IPS DF 6.9 (cell line): Measurements from ENCODE around the gene HERC3.

Source experiments
- DNase-seq: peaks from one replicate; pipeline ENCODE4 v3.0.0-alpha.2; 2013; ENCODE audit warnings: low read depth, low spot score
- H3K27ac ChIP-seq: one replicate; pipeline ENCODE4 v1.5.1; 2013; ENCODE audit warnings: low read length, control low read depth
- H3K27me3 ChIP-seq: 2 replicates; pipeline ENCODE4 v1.6.1; 2013; ENCODE audit warnings: mild to moderate bottlenecking, low read length; ENCODE audit not compliant: control insufficient read depth, insufficient read depth
- H3K36me3 ChIP-seq: 2 replicates; pipeline ENCODE4 v1.6.1; 2013; ENCODE audit warnings: low read length; ENCODE audit not compliant: control insufficient read depth, insufficient read depth
- H3K4me1 ChIP-seq: 2 replicates; pipeline ENCODE4 v1.6.1; 2013; ENCODE audit warnings: low read length; ENCODE audit not compliant: control insufficient read depth, insufficient read depth
- H3K4me3 ChIP-seq: 2 replicates; pipeline ENCODE4 v1.5.1; 2013; ENCODE audit warnings: mild to moderate bottlenecking, low read length
- H3K9me3 ChIP-seq: 2 replicates; pipeline ENCODE4 v1.6.1; 2013; ENCODE audit warnings: low read length, inconsistent platforms; ENCODE audit not compliant: control insufficient read depth, insufficient read depth
- WGBS: extraction: QIAGEN DNeasy Blood & Tissue Kit; methylation state at CpG from one replicate; pipeline ENCODE4 v1.1.7; 2013; ENCODE audit warnings: mixed read lengths, missing lambda C conversion rate; ENCODE audit not compliant: insufficient read length, insufficient coverage; 5-methylcytosine and 5-hydroxymethylcytosine counted together

The HERC3 gene

DNA sequence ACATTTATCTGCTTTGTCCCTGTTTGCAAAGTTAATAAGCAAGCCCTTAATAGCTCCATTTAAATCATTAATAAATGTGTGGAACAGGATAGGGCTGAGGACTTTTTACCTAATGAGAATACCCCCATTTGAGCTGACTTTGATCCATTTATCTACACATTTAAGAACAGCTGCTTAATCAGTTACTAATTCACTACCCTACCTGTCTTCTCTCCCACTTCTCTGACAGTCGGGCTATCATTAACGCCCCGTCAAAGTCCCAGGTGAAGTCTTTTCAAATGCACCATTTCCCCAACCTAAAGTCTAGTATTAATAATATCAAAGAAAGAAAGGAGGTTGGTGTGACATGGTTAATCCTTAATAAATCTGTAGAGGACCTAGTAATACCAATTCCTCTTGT lies 162.5 kb downstream of the HERC3 start:
- no peak overlapping the region for H3K4me3 ChIP-seq
- no peaks in the 10 kb centered on the region for H3K9me3 ChIP-seq
- H3K27ac ChIP-seq = no peak overlapping the region
- H3K4me1 ChIP-seq = peaks cover 1% of the 10 kb centered on the region; the same call in 1 of the 2 replicates
- no CpG with 5 or more reads among the region's 3 CpGs for WGBS
- no peak for DNase-seq
- 0 out of 2 replicates have a peak, but pooled peaks cover under 1% of the 10 kb centered on the region for H3K36me3 ChIP-seq
- no peaks in the 10 kb centered on the region for H3K27me3 ChIP-seq

DNA sequence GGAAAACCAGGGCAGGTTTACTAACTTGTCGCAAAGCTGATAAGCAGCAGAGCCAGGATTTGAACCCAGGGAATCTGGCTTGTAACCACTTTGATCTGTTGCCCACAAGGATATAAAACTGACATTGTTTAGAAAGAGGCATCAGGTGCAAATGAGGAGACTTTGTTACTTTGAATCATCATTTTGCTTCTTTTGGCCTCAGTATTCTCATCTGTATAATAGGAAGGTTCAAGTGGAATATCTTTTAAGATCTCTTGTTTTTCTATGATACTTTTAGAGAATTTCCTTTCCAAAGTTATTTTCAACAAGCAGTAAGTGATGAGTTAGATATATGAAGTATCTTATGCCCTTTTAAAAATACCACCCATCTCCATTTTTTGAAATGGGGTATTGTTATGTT lies 163.2 kb downstream of the HERC3 start:
- WGBS = no CpG with 5 or more reads among the region's 1 CpG
- Histone ChIP-seq H3K9me3 (no peaks in the 10 kb centered on the region), H3K27ac (no peak overlapping the region), H3K4me1 (peaks cover 1% of the 10 kb centered on the region; the same call in 1 of the 2 replicates), H3K36me3 (no peaks in the 10 kb centered on the region), H3K4me3 (no peak overlapping the region), H3K27me3 (no peaks in the 10 kb centered on the region)
- DNase-seq = no peak

DNA sequence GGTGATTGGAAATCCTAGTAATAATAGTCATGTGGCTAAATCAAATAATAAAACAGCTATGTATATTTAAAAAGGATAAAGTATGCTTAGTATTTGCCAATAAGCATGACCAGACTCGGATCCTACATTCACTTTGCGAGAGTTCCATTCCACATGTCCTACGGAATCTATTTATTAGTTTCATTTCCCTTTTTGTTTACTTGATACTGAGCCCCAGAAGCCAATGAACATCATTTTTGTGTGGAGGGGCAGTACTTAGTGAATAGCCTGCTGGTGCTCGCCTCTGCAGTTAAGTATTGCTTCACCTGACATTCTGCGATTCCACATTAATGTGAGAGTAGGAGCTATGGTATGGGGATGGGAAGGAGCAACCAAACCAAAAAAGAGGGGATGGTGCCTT lies 163.9 kb downstream of the HERC3 start:
- no peaks in the 10 kb centered on the region for H3K9me3 ChIP-seq
- no peak overlapping the region for H3K27ac ChIP-seq
- no peaks in the 10 kb centered on the region for H3K36me3 ChIP-seq
- H3K4me3 ChIP-seq = no peak overlapping the region
- DNase-seq = no peak
- H3K27me3 ChIP-seq = no peaks in the 10 kb centered on the region
- H3K4me1 ChIP-seq = peaks cover 1% of the 10 kb centered on the region; the same call in 1 of the 2 replicates
- WGBS = no CpG with 5 or more reads among the region's 5 CpGs

DNA sequence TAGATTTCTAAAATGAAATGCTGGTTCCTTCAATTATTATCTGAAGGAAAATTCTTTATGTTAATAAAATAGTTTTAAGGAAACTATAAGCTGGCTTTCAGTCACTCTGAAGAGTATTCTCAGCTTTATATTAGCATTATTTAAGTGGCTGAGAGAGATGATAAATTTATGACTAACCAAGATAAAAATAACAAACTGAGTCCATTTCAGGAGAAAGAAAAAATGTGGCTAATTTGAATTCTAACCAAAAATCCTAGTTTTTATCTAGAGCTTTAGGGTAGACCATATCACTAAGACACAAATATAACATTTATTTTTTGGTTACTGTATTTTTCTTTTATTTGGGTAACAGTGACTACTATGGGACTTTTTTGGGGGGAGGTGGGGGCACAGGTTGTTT lies 164.8 kb downstream of the HERC3 start:
- no peak for DNase-seq
- no peak overlapping the region for H3K4me3 ChIP-seq
- no peaks in the 10 kb centered on the region for H3K36me3 ChIP-seq
- no peaks in the 10 kb centered on the region for H3K27me3 ChIP-seq
- H3K9me3 ChIP-seq = no peaks in the 10 kb centered on the region
- peaks cover 1% of the 10 kb centered on the region; the same call in 1 of the 2 replicates for H3K4me1 ChIP-seq
- no peak overlapping the region for H3K27ac ChIP-seq

DNA sequence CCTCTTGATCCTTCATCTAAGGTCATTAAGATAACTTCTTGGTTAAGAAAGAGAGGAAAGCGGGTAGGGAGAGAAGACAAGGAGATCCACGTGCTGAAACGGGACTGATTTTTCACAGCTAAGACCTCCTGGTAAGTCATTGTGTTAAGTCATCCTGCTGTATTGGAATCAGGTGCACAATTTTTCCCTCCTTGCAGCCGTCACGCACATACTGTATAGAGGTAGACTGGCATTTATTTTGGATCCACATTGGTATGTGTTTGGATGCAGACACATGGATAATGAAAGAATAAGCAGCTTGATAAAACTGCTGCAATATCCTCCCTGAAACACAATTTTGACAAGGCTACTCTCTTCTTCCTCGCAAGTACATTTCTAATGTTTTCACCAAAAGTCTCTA lies 165.5 kb downstream of the HERC3 start:
- Histone ChIP-seq H3K36me3 (no peaks in the 10 kb centered on the region), H3K4me3 (no peak overlapping the region), H3K27ac (no peak overlapping the region), H3K27me3 (no peaks in the 10 kb centered on the region), H3K9me3 (no peaks in the 10 kb centered on the region), H3K4me1 (peaks cover 1% of the 10 kb centered on the region; the same call in 1 of the 2 replicates)
- no peak for DNase-seq
- WGBS = no CpG with 5 or more reads among the region's 6 CpGs
